Measurements from ENCODE around the gene KIFBP. TPM values are rescaled to one million over a fixed set of nuclear protein-coding genes. Genes with fewer than 3 reads are reported as not detected.

Gene KIFBP
- total and polyA plus RNA-seq, 9 of the 15 experiments (the other 6 are each of a cell fraction or from before 2014, with no cell fraction given), result 5.6 to 23.2 (median 14.8) TPM

- TF ChIP-seq POLR2H (tag; IDR thresholded peaks at IDR 0.05; ENCODE audit: low read depth), result peak; percentile 31; the same call in 1 of the 2 replicates
- TF ChIP-seq RAD21 (CRISPR knock-in tag; conservative IDR thresholded peaks at IDR 0.05 in 1 of 2, IDR thresholded peaks at IDR 0.05 in 1 of 2), result peak; percentile 91 to 98
- no peak for TF ChIP-seq EZH2 (IDR thresholded peaks at IDR 0.05; ENCODE audit: borderline replicate concordance, low read depth, low read length)
- TF ChIP-seq, protein P1, sequence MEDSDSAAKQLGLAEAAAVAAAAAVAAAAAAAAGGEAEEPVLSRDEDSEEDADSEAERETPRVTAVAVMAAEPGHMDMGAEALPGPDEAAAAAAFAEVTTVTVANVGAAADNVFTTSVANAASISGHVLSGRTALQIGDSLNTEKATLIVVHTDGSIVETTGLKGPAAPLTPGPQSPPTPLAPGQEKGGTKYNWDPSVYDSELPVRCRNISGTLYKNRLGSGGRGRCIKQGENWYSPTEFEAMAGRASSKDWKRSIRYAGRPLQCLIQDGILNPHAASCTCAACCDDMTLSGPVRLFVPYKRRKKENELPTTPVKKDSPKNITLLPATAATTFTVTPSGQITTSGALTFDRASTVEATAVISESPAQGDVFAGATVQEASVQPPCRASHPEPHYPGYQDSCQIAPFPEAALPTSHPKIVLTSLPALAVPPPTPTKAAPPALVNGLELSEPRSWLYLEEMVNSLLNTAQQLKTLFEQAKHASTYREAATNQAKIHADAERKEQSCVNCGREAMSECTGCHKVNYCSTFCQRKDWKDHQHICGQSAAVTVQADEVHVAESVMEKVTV (CRISPR knock-in tag; IDR thresholded peaks at IDR 0.05), result peak; percentile 90
- TF ChIP-seq COPS2 (conservative IDR thresholded peaks at IDR 0.05), result no peak
- TF ChIP-seq ZNF79 (CRISPR knock-in tag; IDR thresholded peaks at IDR 0.05; ENCODE audit: low read depth), result no peak
- TF ChIP-seq, protein P2, sequence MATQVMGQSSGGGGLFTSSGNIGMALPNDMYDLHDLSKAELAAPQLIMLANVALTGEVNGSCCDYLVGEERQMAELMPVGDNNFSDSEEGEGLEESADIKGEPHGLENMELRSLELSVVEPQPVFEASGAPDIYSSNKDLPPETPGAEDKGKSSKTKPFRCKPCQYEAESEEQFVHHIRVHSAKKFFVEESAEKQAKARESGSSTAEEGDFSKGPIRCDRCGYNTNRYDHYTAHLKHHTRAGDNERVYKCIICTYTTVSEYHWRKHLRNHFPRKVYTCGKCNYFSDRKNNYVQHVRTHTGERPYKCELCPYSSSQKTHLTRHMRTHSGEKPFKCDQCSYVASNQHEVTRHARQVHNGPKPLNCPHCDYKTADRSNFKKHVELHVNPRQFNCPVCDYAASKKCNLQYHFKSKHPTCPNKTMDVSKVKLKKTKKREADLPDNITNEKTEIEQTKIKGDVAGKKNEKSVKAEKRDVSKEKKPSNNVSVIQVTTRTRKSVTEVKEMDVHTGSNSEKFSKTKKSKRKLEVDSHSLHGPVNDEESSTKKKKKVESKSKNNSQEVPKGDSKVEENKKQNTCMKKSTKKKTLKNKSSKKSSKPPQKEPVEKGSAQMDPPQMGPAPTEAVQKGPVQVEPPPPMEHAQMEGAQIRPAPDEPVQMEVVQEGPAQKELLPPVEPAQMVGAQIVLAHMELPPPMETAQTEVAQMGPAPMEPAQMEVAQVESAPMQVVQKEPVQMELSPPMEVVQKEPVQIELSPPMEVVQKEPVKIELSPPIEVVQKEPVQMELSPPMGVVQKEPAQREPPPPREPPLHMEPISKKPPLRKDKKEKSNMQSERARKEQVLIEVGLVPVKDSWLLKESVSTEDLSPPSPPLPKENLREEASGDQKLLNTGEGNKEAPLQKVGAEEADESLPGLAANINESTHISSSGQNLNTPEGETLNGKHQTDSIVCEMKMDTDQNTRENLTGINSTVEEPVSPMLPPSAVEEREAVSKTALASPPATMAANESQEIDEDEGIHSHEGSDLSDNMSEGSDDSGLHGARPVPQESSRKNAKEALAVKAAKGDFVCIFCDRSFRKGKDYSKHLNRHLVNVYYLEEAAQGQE (IDR thresholded peaks at IDR 0.05; ENCODE audit: borderline replicate concordance), result peak; percentile 86
- TF ChIP-seq, protein P2 (CRISPR knock-in tag; IDR thresholded peaks at IDR 0.05; ENCODE audit: low read depth), result no peak
- TF ChIP-seq ZNF263 (CRISPR knock-in tag; IDR thresholded peaks at IDR 0.05; ENCODE audit: borderline replicate concordance), result no peak
- TF ChIP-seq MAZ (CRISPR knock-in tag; conservative IDR thresholded peaks at IDR 0.05 in 1 of 2, IDR thresholded peaks at IDR 0.05 in 1 of 2), result 0 out of 4 replicates have a peak, but pooled peaks of 1 of the 2 experiments have one; percentile 21
- TF ChIP-seq TAL1 (IDR thresholded peaks at IDR 0.05), result no peak
- TF ChIP-seq ZNF197 (CRISPR knock-in tag; IDR thresholded peaks at IDR 0.05; ENCODE audit: low read depth), result 0 out of 2 replicates have a peak, but pooled peaks have one; percentile 33
Observed at GRCh38 chr10:69004821-69005220, 16.2 kb downstream of the KIFBP start (continued).

All from K562 (cell line).